A549 (cell line): Measurements from ENCODE around the gene MINDY3. TPM values are rescaled to one million over a fixed set of nuclear protein-coding genes. Genes with fewer than 3 reads are reported as not detected.
A peak's percentile ranks its signal among the peaks of the same experiment; 100 is the strongest.

Experiments
- ATAC-seq, 2 experiments: fragments of 200-7000 bp in 1 of 2; fragments of >200 bp in 1 of 2; cut with Nextera tagmentation in 1 of 2; cut with Tn5 transposase in 1 of 2; 3 replicates each; pipeline versions ENCODE4 v1.8.0 to v1.9.1; 2018 to 2020; ENCODE audit warnings: mild to moderate bottlenecking in 1 of 2, moderate library complexity in 1 of 2
- CTCF ChIA-PET: fragments of 300-600 bp; sonication (Branson Sonifier 250); formaldehyde crosslinking; extraction: SDS; loops from one replicate; lab custom pipeline; 2021; ENCODE audit warnings: antibody characterized with exemption, inconsistent platforms; lab: Yijun Ruan, JAX
- POLR2A ChIA-PET: fragments of 350-600 bp; formaldehyde crosslinking; extraction: SDS; loops from one replicate; lab custom pipeline; 2021; ENCODE audit warnings: antibody characterized with exemption, inconsistent platforms; lab: Yijun Ruan, JAX
- DNase-seq, 2 experiments: peaks; one replicate each; pipeline versions ENCODE4 v3.0.0 to v3.0.0-alpha.2; 2011 to 2016; ENCODE audit warnings: low read depth in 1 of 2, low spot score in 1 of 2
- FAIRE-seq: peaks from 2 replicates; lab custom pipeline; 2011; peaks lifted over from hg19 to GRCh38; lab: Jason Lieb, UNC
- H3K27ac ChIP-seq, 2 experiments: fragments of >200 bp; sonication (Bioruptor Twin); formaldehyde crosslinking; 3 replicates each; pipeline ENCODE4 v1.5.1; 2016 to 2017
- H3K4me1 ChIP-seq: fragments of >200 bp; sonication (Bioruptor Twin); formaldehyde crosslinking; 3 replicates; pipeline ENCODE4 v1.6.1; 2016
- H3K4me2 ChIP-seq: fragments of >200 bp; sonication (Bioruptor Twin); formaldehyde crosslinking; 3 replicates; pipeline ENCODE4 v1.6.1; 2016
- H3K4me3 ChIP-seq: fragments of >200 bp; sonication (Bioruptor Twin); formaldehyde crosslinking; 3 replicates; pipeline ENCODE4 v1.5.1; 2016
- H3K9me3 ChIP-seq: fragments of >200 bp; sonication (Bioruptor Twin); formaldehyde crosslinking; 3 replicates; pipeline ENCODE4 v1.6.1; 2016
- ATOH8 ChIP-seq: fragments of 250-450 bp; sonication (Bioruptor Pico); IDR thresholded peaks from 2 replicates; pipeline ENCODE4 v1.5.0; 2020; ENCODE audit warnings: low read depth, mild to moderate bottlenecking, moderate library complexity
- BHLHE40 ChIP-seq: IDR thresholded peaks from 2 replicates; pipeline ENCODE4 v1.6.1; 2012; ENCODE audit warnings: low read depth, low read length, inconsistent platforms
- CBX8 ChIP-seq: fragments of 200-600 bp; sonication (generic); IDR thresholded peaks from 2 replicates; pipeline ENCODE4 v1.6.1; 2016
- CTCF ChIP-seq: fragments of >200 bp; sonication (Bioruptor Twin); formaldehyde crosslinking; IDR thresholded peaks from 3 replicates; pipeline ENCODE4 v1.5.1; 2016
- FOSB ChIP-seq: fragments of 250-450 bp; sonication (Bioruptor Pico); IDR thresholded peaks from 2 replicates; pipeline ENCODE4 v1.5.0; 2020; ENCODE audit warnings: mild to moderate bottlenecking, moderate library complexity
- GATA3 ChIP-seq: IDR thresholded peaks from 2 replicates; pipeline ENCODE4 v1.6.1; 2012; ENCODE audit warnings: borderline replicate concordance
- HOXA7 ChIP-seq: fragments of 250-450 bp; sonication (Bioruptor Pico); IDR thresholded peaks from 2 replicates; pipeline ENCODE4 v1.5.0; 2020; ENCODE audit warnings: mild to moderate bottlenecking, moderate library complexity
- JUNB ChIP-seq: fragments of >200 bp; sonication (Bioruptor Twin); formaldehyde crosslinking; IDR thresholded peaks from 2 replicates; pipeline ENCODE4 v1.6.1; 2016
- KDM1A ChIP-seq: fragments of 200-600 bp; sonication (generic); IDR thresholded peaks from 2 replicates; pipeline ENCODE4 v1.6.1; 2016; ENCODE audit warnings: low read depth, mild to moderate bottlenecking
- KDM5A ChIP-seq: fragments of 200-600 bp; sonication (generic); IDR thresholded peaks from 2 replicates; pipeline ENCODE4 v1.6.1; 2016; ENCODE audit warnings: antibody characterized with exemption, mild to moderate bottlenecking
- MAFK ChIP-seq: fragments of 450-650 bp; IDR thresholded peaks from 2 replicates; pipeline ENCODE4 v1.6.1; 2014; ENCODE audit not compliant: partially characterized antibody
- NFE2L2 ChIP-seq: fragments of 150-350 bp; conservative IDR thresholded peaks from 2 replicates; pipeline ENCODE4 v1.6.1; 2014; ENCODE audit warnings: low read length
- PHF8 ChIP-seq: fragments of 200-600 bp; sonication (generic); IDR thresholded peaks from 2 replicates; pipeline ENCODE4 v1.6.1; 2016; ENCODE audit warnings: low read depth, mild to moderate bottlenecking, antibody characterized with exemption, moderate library complexity, borderline replicate concordance
- POLR2A ChIP-seq: IDR thresholded peaks from 2 replicates; pipeline ENCODE4 v1.6.1; 2012; ENCODE audit warnings: mild to moderate bottlenecking, low read length
- POLR2AphosphoS2 ChIP-seq: conservative IDR thresholded peaks from 2 replicates; pipeline ENCODE4 v1.6.1; 2012; ENCODE audit warnings: low read length, improper control_type of control experiment, inconsistent platforms
- RAD21 ChIP-seq, 2 experiments: fragments of >200 bp in 1 of 2; sonication (Bioruptor Twin) in 1 of 2; formaldehyde crosslinking in 1 of 2; IDR thresholded peaks in 1 of 2; conservative IDR thresholded peaks in 1 of 2; 2 replicates in 1 of 2; 3 replicates in 1 of 2; pipeline ENCODE4 v1.6.1; 2012 to 2018; ENCODE audit warnings: inconsistent platforms in 1 of 2
- RFX5 ChIP-seq: fragments of 450-650 bp; IDR thresholded peaks from 2 replicates; pipeline ENCODE4 v1.7.1; 2014; ENCODE audit warnings: antibody characterized with exemption, mild to moderate bottlenecking, moderate library complexity
- SMC3 ChIP-seq: fragments of >200 bp; sonication (Bioruptor Twin); formaldehyde crosslinking; IDR thresholded peaks from 3 replicates; pipeline ENCODE4 v1.6.1; 2018; ENCODE audit warnings: inconsistent platforms
- SREBF2 ChIP-seq: fragments of 450-650 bp; IDR thresholded peaks from 2 replicates; pipeline ENCODE4 v1.6.1; 2014; ENCODE audit warnings: mild to moderate bottlenecking, moderate library complexity
- ZSCAN20 ChIP-seq: fragments of 250-450 bp; sonication (Bioruptor Pico); IDR thresholded peaks from 2 replicates; pipeline ENCODE4 v1.8.0; 2022; ENCODE audit warnings: mild to moderate bottlenecking, moderate library complexity
- WGBS: methylation state at CpG from one replicate; pipeline ENCODE4 v1.1.6; 2017; ENCODE audit errors: missing lambda C conversion rate; 5-methylcytosine and 5-hydroxymethylcytosine counted together
- polyA plus RNA-seq, 4 experiments: library from polyadenylated mRNA; depleted of rRNA in 3 of 4; stranded (reverse); fragments of >200 nt; fragmentation: RNase III in 1 of 4; extraction: RNeasy Plus Mini Kit Qiagen cat#74134 plus additional on column Dnase treatment in 1 of 4; gene quantifications; 2 replicates in 3 of 4; 3 replicates in 1 of 4; pipeline ENCODE4 v1.2.3, GENCODE V29; 2011 to 2017
- TF ChIP-seq, protein P1 (sequence below): IDR thresholded peaks from 2 replicates; pipeline ENCODE4 v1.6.1; 2012
- TF ChIP-seq, protein P2 (sequence below): fragments of >200 bp; sonication (Bioruptor Twin); formaldehyde crosslinking; IDR thresholded peaks from 2 replicates; pipeline ENCODE4 v1.6.1; 2016
- TF ChIP-seq, protein P3 (sequence below): fragments of 250-450 bp; sonication (Bioruptor Pico); IDR thresholded peaks from 2 replicates; pipeline ENCODE4 v1.5.0; 2021; ENCODE audit warnings: mild to moderate bottlenecking, moderate library complexity, borderline replicate concordance

The MINDY3 gene
- polyA plus RNA-seq, 2 of the 4 experiments (the other 2 are of a cell fraction) = 14.4 to 25.3 TPM

GRCh38 chr10:15881542-15881941 is 21.2 kb upstream of the MINDY3 start:
- CTCF ChIA-PET = interaction anchor here (1.0 to 2.1 kb wide), 3 partner anchors 21 to 896 kb away, joined by 3 to 10 read pairs (median 6); no protein-coding TSS in a partner anchor

GRCh38 chr10:15879663-15880062 is 19.4 kb upstream of the MINDY3 start:
- no peak overlapping the region for H3K4me2 ChIP-seq
- H3K27ac ChIP-seq = no peak overlapping the region
- ChIA-PET POLR2A (no interaction called here), CTCF (interaction anchor here (0.5 to 1.1 kb wide), 13 partner anchors 18 to 1436 kb away, joined by 3 to 6 read pairs (median 3); no protein-coding TSS in a partner anchor)
- H3K9me3 ChIP-seq = no peaks in the 10 kb centered on the region
- FAIRE-seq = no peak
- H3K4me1 ChIP-seq = no peaks in the 10 kb centered on the region
- 5% methylated on average over 1 of the region's 1 CpG for WGBS
- no peak for DNase-seq
- no peak overlapping the region for H3K4me3 ChIP-seq
- ATAC-seq = 0 out of 6 replicates have a peak, but pooled peaks of 1 of the 2 experiments have one; percentile 50
- no peak for TF ChIP-seq RFX5
- no peak for TF ChIP-seq MAFK
- TF ChIP-seq KDM5A = no peak

More at GRCh38 chr10:15881542-15881941, 21.2 kb upstream of the MINDY3 start:
- FAIRE-seq (no peak), DNase-seq (no peak)
- Histone ChIP-seq H3K9me3 (no peaks in the 10 kb centered on the region), H3K4me1 (no peaks in the 10 kb centered on the region), H3K27ac (no peak overlapping the region)
- 0% methylated on average over 1 of the region's 1 CpG for WGBS
- TF ChIP-seq KDM1A (no peak), NFE2L2 (no peak), SMC3 (no peak), PHF8 (no peak), ATOH8 (CRISPR knock-in tag) (no peak), POLR2A (no peak), HOXA7 (CRISPR knock-in tag) (no peak), BHLHE40 (no peak), POLR2AphosphoS2 (no peak), MAFK (no peak)
- TF ChIP-seq, protein P1, sequence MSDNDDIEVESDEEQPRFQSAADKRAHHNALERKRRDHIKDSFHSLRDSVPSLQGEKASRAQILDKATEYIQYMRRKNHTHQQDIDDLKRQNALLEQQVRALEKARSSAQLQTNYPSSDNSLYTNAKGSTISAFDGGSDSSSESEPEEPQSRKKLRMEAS = no peak
- TF ChIP-seq, all 56 proteins: peak for 0
- H3K4me2 ChIP-seq = no peak overlapping the region
- no peak for ATAC-seq
- no peak overlapping the region for H3K4me3 ChIP-seq
- POLR2A ChIA-PET = no interaction called here

GRCh38 chr10:15879058-15879457 is 18.8 kb upstream of the MINDY3 start:
- ChIA-PET POLR2A (no interaction called here), CTCF (interaction anchor here (0.5 to 1.1 kb wide), 13 partner anchors 18 to 1437 kb away, joined by 3 to 6 read pairs (median 3); no protein-coding TSS in a partner anchor)
- H3K4me2 ChIP-seq = no peak overlapping the region
- WGBS = 24% methylated on average over 2 of the region's 2 CpGs
- TF ChIP-seq RAD21 (conservative IDR thresholded peaks at IDR 0.05 in 1 of 2, IDR thresholded peaks at IDR 0.05 in 1 of 2) = peak; percentile 81 to 84
- no peak for TF ChIP-seq POLR2AphosphoS2
- peak; percentile 77 for TF ChIP-seq CTCF
- peak; percentile 59; the same call in 2 of the 3 replicates for TF ChIP-seq SMC3
- no peak overlapping the region for H3K4me3 ChIP-seq
- DNase-seq = peak; percentile 46 to 50
- peak; percentile 13 for FAIRE-seq
- peak; percentile 34 to 59; a peak in 3 of 6 replicates for ATAC-seq
- no peaks in the 10 kb centered on the region for H3K4me1 ChIP-seq
- no peaks in the 10 kb centered on the region for H3K9me3 ChIP-seq
- H3K27ac ChIP-seq = no peak overlapping the region

DNA sequence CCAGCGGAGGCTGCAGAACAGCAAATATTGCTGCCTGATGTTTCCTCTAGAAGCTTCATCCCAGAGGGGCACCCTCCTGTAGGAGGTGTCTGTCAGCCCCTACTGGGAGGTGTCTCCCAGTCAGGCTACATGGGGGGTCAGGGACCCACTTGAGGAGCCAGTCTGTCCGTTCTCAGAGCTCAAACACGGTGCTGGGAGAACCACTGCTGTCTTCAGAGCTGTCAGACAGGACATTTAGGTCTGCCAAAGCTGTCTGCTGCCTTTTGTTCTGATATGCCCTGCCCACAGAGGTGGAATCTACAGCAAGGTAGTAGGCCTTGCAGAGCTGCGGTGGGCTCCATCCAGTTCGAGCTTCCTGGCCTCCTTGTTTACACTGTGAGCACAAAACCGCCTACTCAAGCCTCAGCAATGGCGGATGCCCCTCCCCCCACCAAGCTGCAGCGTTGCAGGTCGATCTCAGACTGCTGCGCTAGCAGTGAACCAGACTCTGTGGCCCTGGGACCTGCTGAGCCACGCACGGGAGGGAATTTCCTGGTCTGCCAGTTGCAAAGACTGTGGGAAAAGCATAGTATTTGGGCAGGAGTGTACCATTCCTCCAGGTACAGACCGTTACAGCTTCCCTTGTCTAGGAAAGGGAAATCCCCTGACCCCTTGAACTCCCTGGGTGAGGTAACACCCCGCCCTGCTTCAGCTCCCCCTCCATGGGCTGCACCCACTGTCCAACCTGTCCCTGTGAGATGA is 17.7 kb upstream of the MINDY3 start:
- POLR2A ChIA-PET = no interaction called here
- FAIRE-seq (no peak), DNase-seq (no peak), ATAC-seq (no peak)
- H3K4me2 ChIP-seq = peak overlapping the region; percentile 25; the same call in 2 of the 3 replicates
- CTCF ChIA-PET = interaction anchor here (0.6 to 1.2 kb wide), 7 partner anchors 9 to 1551 kb away, joined by 3 to 4 read pairs (median 3); no protein-coding TSS in a partner anchor
- H3K27ac ChIP-seq = no peak overlapping the region
- 6% methylated on average over 10 of the region's 14 CpGs for WGBS
- H3K4me3 ChIP-seq = no peak overlapping the region
- peaks cover 6% of the 10 kb centered on the region; the same call in 1 of the 3 replicates for H3K9me3 ChIP-seq
- H3K4me1 ChIP-seq = no peaks in the 10 kb centered on the region
- TF ChIP-seq, protein P1 = no peak
- TF ChIP-seq ZSCAN20 (CRISPR knock-in tag) = no peak
- TF ChIP-seq, protein P2, sequence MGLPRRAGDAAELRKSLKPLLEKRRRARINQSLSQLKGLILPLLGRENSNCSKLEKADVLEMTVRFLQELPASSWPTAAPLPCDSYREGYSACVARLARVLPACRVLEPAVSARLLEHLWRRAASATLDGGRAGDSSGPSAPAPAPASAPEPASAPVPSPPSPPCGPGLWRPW = no peak
- TF ChIP-seq JUNB = no peak
- no peak for TF ChIP-seq SREBF2
- TF ChIP-seq SMC3 = no peak
- no peak for TF ChIP-seq GATA3
- TF ChIP-seq FOSB (CRISPR knock-in tag) = no peak
- TF ChIP-seq, protein P3, sequence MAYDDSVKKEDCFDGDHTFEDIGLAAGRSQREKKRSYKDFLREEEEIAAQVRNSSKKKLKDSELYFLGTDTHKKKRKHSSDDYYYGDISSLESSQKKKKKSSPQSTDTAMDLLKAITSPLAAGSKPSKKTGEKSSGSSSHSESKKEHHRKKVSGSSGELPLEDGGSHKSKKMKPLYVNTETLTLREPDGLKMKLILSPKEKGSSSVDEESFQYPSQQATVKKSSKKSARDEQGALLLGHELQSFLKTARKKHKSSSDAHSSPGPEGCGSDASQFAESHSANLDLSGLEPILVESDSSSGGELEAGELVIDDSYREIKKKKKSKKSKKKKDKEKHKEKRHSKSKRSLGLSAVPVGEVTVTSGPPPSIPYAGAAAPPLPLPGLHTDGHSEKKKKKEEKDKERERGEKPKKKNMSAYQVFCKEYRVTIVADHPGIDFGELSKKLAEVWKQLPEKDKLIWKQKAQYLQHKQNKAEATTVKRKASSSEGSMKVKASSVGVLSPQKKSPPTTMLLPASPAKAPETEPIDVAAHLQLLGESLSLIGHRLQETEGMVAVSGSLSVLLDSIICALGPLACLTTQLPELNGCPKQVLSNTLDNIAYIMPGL = no peak
- no peak for TF ChIP-seq POLR2AphosphoS2
- TF ChIP-seq CBX8 = no peak
- no peak for TF ChIP-seq MAFK
- no peak for TF ChIP-seq RAD21 (conservative IDR thresholded peaks at IDR 0.05 in 1 of 2, IDR thresholded peaks at IDR 0.05 in 1 of 2)
